ENCODE data around the gene PINK1. TPM values are rescaled to one million over a fixed set of nuclear protein-coding genes. Genes with fewer than 3 reads are reported as not detected.
"Not testable (repeated sequence)": the region's sequence is repeated elsewhere in the genome, so short reads cannot be mapped to it uniquely, and the experiment has no call there.

The PINK1 gene
- total RNA-seq, 2 experiments from 2014 or later: 3.7 to 5.3 TPM

DNA sequence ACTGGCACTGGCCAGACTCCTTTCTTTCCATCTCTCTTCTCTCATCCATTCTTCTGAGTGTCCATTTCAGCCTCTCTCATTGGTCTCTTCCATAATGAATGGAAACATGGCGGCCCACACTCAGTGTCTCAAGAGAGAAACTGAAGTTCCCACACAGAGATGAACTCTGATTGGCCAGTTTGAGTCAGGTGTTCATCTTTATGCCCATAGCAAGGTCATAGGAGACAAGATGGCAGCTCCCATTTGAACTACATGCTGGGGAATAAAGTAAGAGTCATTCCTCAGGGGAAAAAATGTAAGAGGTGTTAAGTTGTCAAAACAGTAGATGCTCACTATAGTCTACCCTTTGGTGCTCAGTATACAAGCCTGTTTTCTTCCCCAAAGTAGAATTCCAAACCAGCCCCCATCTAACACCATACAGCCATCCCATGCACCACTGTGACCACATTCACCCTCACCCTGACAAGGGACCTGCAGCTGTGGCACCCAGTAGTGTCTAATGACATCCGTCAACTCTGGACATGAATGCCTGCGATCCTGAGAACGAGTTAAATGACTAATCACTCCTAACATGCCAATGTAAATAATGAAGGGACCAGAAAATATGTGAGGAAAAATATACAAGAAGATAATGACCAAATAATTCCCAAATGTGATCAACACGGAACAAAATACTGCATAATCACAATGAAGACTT lies 32.0 kb upstream of the PINK1 start:
- no peaks in the 10 kb centered on the region for H3K4me1 Mint-ChIP-seq
- no peaks in the 10 kb centered on the region for H3K36me3 Mint-ChIP-seq
- DNase-seq (no peak), ATAC-seq (no peak)
- no peaks in the 10 kb centered on the region for H3K9me3 Mint-ChIP-seq (ENCODE audit: low read depth)
- no peak overlapping the region for H3K27ac Mint-ChIP-seq
- H3K4me3 Mint-ChIP-seq: no peak overlapping the region
- CTCF ChIA-PET: no interaction called here
- H3K27me3 Mint-ChIP-seq: peaks cover 5% of the 10 kb centered on the region

GRCh38 chr1:20602851-20603450 lies 30.3 kb upstream of the PINK1 start:
- Mint-ChIP-seq H3K4me3 (no peak overlapping the region), H3K9me3 (ENCODE audit: low read depth) (no peaks in the 10 kb centered on the region), H3K4me1 (no peaks in the 10 kb centered on the region), H3K27me3 (peaks cover 11% of the 10 kb centered on the region), H3K27ac (no peak overlapping the region), H3K36me3 (no peaks in the 10 kb centered on the region)
- CTCF ChIA-PET: no interaction called here
- no peak for DNase-seq
- ATAC-seq: no peak

- no peak overlapping the region for H3K27ac Mint-ChIP-seq
- ATAC-seq (no peak), DNase-seq (no peak)
- no peak overlapping the region for H3K4me3 Mint-ChIP-seq
- no peaks in the 10 kb centered on the region for H3K9me3 Mint-ChIP-seq (ENCODE audit: low read depth)
- peaks cover 11% of the 10 kb centered on the region for H3K27me3 Mint-ChIP-seq
- no peaks in the 10 kb centered on the region for H3K36me3 Mint-ChIP-seq
- H3K4me1 Mint-ChIP-seq: no peaks in the 10 kb centered on the region
- CTCF ChIA-PET: no interaction called here
These were observed 29.5 kb upstream of the PINK1 start for GRCh38 chr1:20603504-20604464.

GRCh38 chr1:20604678-20605077 lies 28.6 kb upstream of the PINK1 start:
- no peak overlapping the region for H3K27ac Mint-ChIP-seq
- no peak overlapping the region for H3K4me3 Mint-ChIP-seq
- DNase-seq: no peak
- no peaks in the 10 kb centered on the region for H3K36me3 Mint-ChIP-seq
- CTCF ChIA-PET: no interaction called here
- H3K4me1 Mint-ChIP-seq: no peaks in the 10 kb centered on the region
- H3K27me3 Mint-ChIP-seq: peaks cover 11% of the 10 kb centered on the region
- ATAC-seq: no peak
- H3K9me3 Mint-ChIP-seq (ENCODE audit: low read depth): no peaks in the 10 kb centered on the region

GRCh38 chr1:20606801-20607570 lies 26.3 kb upstream of the PINK1 start:
- peaks cover 11% of the 10 kb centered on the region for H3K27me3 Mint-ChIP-seq
- ATAC-seq; DNase-seq; H3K4me1 Mint-ChIP-seq; H3K4me3 Mint-ChIP-seq; H3K9me3 Mint-ChIP-seq (ENCODE audit: low read depth); CTCF ChIA-PET; H3K36me3 Mint-ChIP-seq; H3K27ac Mint-ChIP-seq: not testable (repeated sequence)

DNA sequence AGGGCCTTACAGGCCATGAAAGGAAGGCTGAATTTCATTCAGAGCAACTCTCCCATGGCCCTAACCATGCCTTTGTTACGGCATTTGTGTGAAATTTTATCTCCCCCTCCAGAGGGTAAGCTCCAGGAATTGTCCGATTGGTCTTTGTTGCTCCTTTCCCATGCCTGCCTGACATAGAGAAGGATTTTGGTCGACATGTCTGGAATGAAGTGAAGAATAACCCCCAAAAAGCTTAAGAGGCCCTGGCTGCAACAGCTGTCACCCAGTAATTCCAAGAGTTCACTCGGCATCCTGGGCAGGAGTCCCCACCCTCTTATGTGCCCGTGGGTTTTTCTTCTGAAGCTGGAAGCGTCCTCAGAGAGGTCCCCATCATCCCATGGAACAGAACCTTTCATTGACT lies 23.7 kb upstream of the PINK1 start:
- Mint-ChIP-seq H3K4me1 (no peaks in the 10 kb centered on the region), H3K27me3 (peaks cover 9% of the 10 kb centered on the region), H3K9me3 (ENCODE audit: low read depth) (no peaks in the 10 kb centered on the region), H3K36me3 (no peaks in the 10 kb centered on the region), H3K4me3 (no peak overlapping the region), H3K27ac (no peak overlapping the region)
- DNase-seq (no peak), ATAC-seq (no peak)
- CTCF ChIA-PET: interaction anchor here (1.1 kb wide), 1 partner anchor 10 kb away, joined by 3 read pairs; no protein-coding TSS in a partner anchor

DNA sequence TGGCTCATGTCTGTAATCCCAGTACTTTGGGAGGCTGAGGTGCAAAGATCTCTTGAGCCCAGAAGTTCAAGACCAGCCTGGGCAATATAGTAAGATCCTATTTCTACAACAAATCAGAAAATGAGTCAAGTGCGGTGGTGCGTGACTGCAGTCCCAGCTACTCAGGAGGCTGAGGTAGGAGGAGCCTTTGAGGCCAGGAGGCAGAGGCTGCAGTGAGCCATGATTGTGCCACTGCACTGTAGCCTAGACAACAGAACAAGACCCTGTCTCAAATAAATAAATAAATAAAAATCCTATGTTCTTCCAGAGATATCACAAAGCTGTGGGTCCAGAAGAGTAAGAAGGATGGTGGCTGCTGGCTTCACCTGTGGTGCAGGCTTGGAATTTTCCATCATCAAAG lies 22.3 kb upstream of the PINK1 start:
- no peaks in the 10 kb centered on the region for H3K4me1 Mint-ChIP-seq
- no peak for ATAC-seq
- CTCF ChIA-PET: no interaction called here

DNA sequence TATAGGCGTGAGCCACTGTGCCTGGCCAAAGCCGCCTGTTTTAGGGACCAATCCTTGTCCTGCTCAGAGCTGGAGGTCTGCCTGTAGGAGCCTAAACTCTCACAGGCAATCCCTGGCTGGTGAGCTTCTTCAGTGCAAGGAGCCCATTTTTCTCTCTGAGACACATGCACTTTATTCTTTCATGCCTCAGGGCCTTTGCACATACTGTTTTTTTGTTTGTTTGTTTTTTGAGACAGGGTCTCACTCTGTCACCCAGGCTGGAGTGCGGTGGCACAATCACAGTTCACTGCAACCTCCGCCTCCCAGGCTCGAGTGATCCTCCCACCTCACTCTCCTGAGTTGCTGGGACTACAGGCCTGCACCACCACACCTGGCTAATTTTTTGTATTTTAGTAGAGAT lies 21.6 kb upstream of the PINK1 start:
- Mint-ChIP-seq H3K27me3 (peaks cover 16% of the 10 kb centered on the region), H3K4me3 (no peak overlapping the region), H3K9me3 (ENCODE audit: low read depth) (no peaks in the 10 kb centered on the region), H3K27ac (no peak overlapping the region), H3K4me1 (no peaks in the 10 kb centered on the region), H3K36me3 (no peaks in the 10 kb centered on the region)
- ATAC-seq (no peak), DNase-seq (no peak)
- CTCF ChIA-PET: no interaction called here

More for the DNA sequence above, 22.3 kb upstream of the PINK1 start:
- H3K36me3 Mint-ChIP-seq: no peaks in the 10 kb centered on the region
- H3K9me3 Mint-ChIP-seq (ENCODE audit: low read depth): no peaks in the 10 kb centered on the region
- H3K4me3 Mint-ChIP-seq: no peak overlapping the region
- DNase-seq: no peak
- peaks cover 10% of the 10 kb centered on the region for H3K27me3 Mint-ChIP-seq
- H3K27ac Mint-ChIP-seq: no peak overlapping the region

DNA sequence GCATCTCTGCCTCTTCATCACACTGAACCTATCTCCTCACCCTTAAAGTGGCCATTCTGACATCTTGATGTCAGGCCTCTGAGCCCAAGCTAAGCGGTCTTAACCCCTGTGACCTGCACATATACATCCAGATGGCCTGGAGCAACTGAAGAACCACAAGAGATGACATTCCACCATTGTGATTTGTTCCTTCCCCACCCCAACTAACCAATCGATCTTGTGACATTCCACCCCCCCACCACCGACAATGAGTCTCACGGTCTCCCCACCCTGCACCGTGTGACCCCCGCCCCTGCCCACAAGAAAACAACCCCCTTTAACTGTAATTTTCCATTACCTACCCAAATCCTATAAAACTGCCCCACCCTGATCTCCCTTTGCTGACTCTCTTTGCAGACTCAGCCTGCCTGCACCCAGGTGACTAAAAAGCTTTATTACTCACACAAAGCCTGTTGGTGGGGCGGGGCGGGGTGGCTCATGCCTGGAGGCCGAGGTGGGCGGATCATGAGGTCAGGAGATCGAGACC lies 21.0 kb upstream of the PINK1 start:
- Mint-ChIP-seq H3K4me3 (no peak overlapping the region), H3K36me3 (no peaks in the 10 kb centered on the region), H3K4me1 (no peaks in the 10 kb centered on the region), H3K9me3 (ENCODE audit: low read depth) (no peaks in the 10 kb centered on the region), H3K27me3 (peaks cover 14% of the 10 kb centered on the region), H3K27ac (no peak overlapping the region)
- CTCF ChIA-PET: no interaction called here
- DNase-seq: no peak
- no peak for ATAC-seq

DNA sequence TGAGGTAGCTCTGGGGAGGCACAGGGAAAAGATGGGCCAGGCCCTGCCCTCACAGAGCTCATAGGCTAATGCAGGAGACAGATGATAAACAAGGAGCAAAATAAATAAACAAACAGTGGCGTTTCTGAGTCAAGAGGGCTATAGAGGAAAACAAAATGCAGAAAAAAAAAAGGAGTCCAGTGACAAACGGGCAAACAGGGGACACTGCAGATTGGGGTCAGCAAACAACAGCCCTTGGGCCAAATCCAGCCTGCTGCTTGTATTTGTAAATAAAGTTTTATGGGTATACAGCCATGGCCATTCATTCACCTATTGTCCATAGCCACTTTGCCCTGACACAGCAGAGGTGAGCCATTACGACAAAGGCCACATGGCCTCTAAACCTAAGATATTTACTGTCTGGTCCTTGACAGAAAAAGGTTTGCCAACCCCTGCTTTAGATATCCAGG lies 19.1 kb upstream of the PINK1 start:
- Mint-ChIP-seq H3K27ac (no peak overlapping the region), H3K36me3 (no peaks in the 10 kb centered on the region), H3K9me3 (ENCODE audit: low read depth) (no peaks in the 10 kb centered on the region), H3K27me3 (peaks cover 13% of the 10 kb centered on the region), H3K4me3 (no peak overlapping the region), H3K4me1 (no peaks in the 10 kb centered on the region)
- ATAC-seq: no peak
- no peak for DNase-seq
- CTCF ChIA-PET: no interaction called here

DNA sequence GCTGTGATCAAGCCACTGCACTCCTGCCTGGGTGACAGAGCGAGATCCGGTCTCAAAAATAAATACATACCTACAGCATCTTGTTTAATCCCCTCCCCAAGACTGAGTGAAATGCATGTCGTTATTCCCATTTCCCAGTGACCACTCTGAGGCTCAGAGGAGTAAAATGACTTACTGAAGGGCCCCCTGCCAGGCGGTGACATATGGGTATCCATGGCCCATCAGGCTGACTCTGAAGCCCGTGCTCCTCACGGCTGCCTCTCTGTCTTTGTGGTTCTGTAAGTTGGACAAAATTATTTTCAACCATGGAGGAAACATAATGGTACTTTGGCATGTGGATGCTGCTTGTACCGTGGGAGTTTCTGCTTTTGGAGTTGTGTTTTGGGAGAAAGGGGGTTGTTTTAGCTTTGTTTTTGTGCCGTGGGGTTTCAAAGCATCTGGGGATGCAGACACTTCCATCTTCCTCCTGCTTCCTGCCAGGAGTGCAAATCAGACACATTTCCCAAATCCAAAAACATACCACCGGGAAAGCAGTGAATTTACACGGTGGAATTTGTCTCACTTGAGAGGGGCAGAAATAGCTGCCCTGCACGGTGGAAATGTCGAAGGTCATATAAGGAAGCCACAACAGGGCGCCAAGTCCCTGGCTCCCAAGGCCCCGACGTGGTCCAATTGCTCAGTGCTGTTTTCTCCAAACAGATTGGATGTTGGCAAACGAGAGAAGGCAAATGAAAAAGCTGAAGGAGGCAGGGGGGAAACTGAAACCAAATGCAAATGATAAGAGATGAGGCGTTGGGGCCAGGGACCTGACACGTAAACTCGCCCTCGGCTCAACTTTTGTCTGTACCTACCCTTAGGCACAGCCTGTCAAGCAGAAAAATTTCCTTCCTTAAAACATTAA lies 17.1 kb upstream of the PINK1 start:
- CTCF ChIA-PET: no interaction called here
- Mint-ChIP-seq H3K4me3 (no peak overlapping the region), H3K36me3 (no peaks in the 10 kb centered on the region), H3K4me1 (no peaks in the 10 kb centered on the region), H3K27ac (no peak overlapping the region), H3K9me3 (ENCODE audit: low read depth) (no peaks in the 10 kb centered on the region), H3K27me3 (peaks cover 13% of the 10 kb centered on the region)
- ATAC-seq (no peak), DNase-seq (no peak)

- no peak for DNase-seq
- H3K4me3 Mint-ChIP-seq: no peak overlapping the region
- CTCF ChIA-PET: no interaction called here
These were observed 16.3 kb upstream of the PINK1 start for GRCh38 chr1:20616847-20617487.

More at GRCh38 chr1:20616847-20617487, 16.3 kb upstream of the PINK1 start:
- ATAC-seq: no peak
- H3K36me3 Mint-ChIP-seq: no peaks in the 10 kb centered on the region
- no peak overlapping the region for H3K27ac Mint-ChIP-seq
- no peaks in the 10 kb centered on the region for H3K4me1 Mint-ChIP-seq
- no peaks in the 10 kb centered on the region for H3K9me3 Mint-ChIP-seq (ENCODE audit: low read depth)
- H3K27me3 Mint-ChIP-seq: peaks cover 12% of the 10 kb centered on the region

Data from activated CD8-positive, alpha-beta memory T cell treated with anti-CD3 and anti-CD28 coated beads, Interleukin-2, amount 10 ng/mL, durations not matched to agents 7 days and 5 days (primary cell).